ENCODE results near the gene CEND1.

CEND1 gene

GRCh38 chr11:771617-772204 is 18.2 kb downstream of the CEND1 start:
- no peak for TF ChIP-seq CTCF (IDR thresholded peaks at IDR 0.05; ENCODE audit: insufficient read depth, low read depth, low read length, missing control alignments)
- no peak for DNase-seq (ENCODE audit: low read depth)

GRCh38 chr11:770642-771616 is 19.0 kb downstream of the CEND1 start:
- no peak overlapping the region for H3K4me3 ChIP-seq (ENCODE audit: low read depth, low read length)
- TF ChIP-seq CTCF (IDR thresholded peaks at IDR 0.05; ENCODE audit: insufficient read depth, low read depth, low read length, missing control alignments), result no peak
- DNase-seq (ENCODE audit: low read depth), result no peak

More at GRCh38 chr11:771617-772204, 18.2 kb downstream of the CEND1 start:
- no peak overlapping the region for H3K4me3 ChIP-seq (ENCODE audit: low read depth, low read length)

GRCh38 chr11:769887-770641 is 19.8 kb downstream of the CEND1 start:
- DNase-seq (ENCODE audit: low read depth), result no peak
- H3K4me3 ChIP-seq (ENCODE audit: low read depth, low read length), result no peak overlapping the region
- no peak for TF ChIP-seq CTCF (IDR thresholded peaks at IDR 0.05; ENCODE audit: insufficient read depth, low read depth, low read length, missing control alignments)

GRCh38 chr11:767238-767637 is 22.7 kb downstream of the CEND1 start:
- TF ChIP-seq CTCF (IDR thresholded peaks at IDR 0.05; ENCODE audit: insufficient read depth, low read depth, low read length, missing control alignments), result no peak
- no peak for DNase-seq (ENCODE audit: low read depth)

GRCh38 chr11:766936-767210 is 23.0 kb downstream of the CEND1 start:
- no peak for TF ChIP-seq CTCF (IDR thresholded peaks at IDR 0.05; ENCODE audit: insufficient read depth, low read depth, low read length, missing control alignments)
- no peak for DNase-seq (ENCODE audit: low read depth)
- no peak overlapping the region for H3K4me3 ChIP-seq (ENCODE audit: low read depth, low read length)

More at GRCh38 chr11:767238-767637, 22.7 kb downstream of the CEND1 start:
- no peak overlapping the region for H3K4me3 ChIP-seq (ENCODE audit: low read depth, low read length)

- DNase-seq (ENCODE audit: low read depth), result no peak
Measured at GRCh38 chr11:766106-766935, 23.6 kb downstream of the CEND1 start.

More at GRCh38 chr11:766106-766935, 23.6 kb downstream of the CEND1 start:
- no peak overlapping the region for H3K4me3 ChIP-seq (ENCODE audit: low read depth, low read length)
- TF ChIP-seq CTCF (IDR thresholded peaks at IDR 0.05; ENCODE audit: insufficient read depth, low read depth, low read length, missing control alignments), result no peak

All from GM12865 (cell line).